Thymus (tissue), 11 donors: ENCODE measurements around the gene SRD5A1. TPM values are rescaled to one million over a fixed set of nuclear protein-coding genes. Genes with fewer than 3 reads are reported as not detected.
A peak's percentile ranks its signal among the peaks of the same experiment; 100 is the strongest.
"Not testable (repeated sequence)": the region's sequence is repeated elsewhere in the genome, so short reads cannot be mapped to it uniquely, and the experiment has no call there.

Experiments used
- DNase-seq, 9 donors: peaks; one replicate each; pipeline ENCODE4 v3.0.0-alpha.2; 2013; ENCODE audit warnings: low spot score in 9 of 9, low read depth in 6 of 9, missing footprints in 1 of 9
- H3K27ac ChIP-seq, 2 donors: one replicate each; pipeline ENCODE4 v1.5.1; 2013; ENCODE audit warnings: control low read depth in 1 of 2, low read depth in 1 of 2, low read length in 1 of 2, mild to moderate bottlenecking in 1 of 2, moderate library complexity in 1 of 2
- H3K27me3 ChIP-seq, 2 donors: one replicate each; pipeline ENCODE4 v1.5.1; 2013; ENCODE audit warnings: low read length in 1 of 2; ENCODE audit not compliant: control insufficient read depth in 2 of 2, insufficient read depth in 1 of 2
- H3K36me3 ChIP-seq, 2 donors: one replicate each; pipeline ENCODE4 v1.5.1; 2013; ENCODE audit warnings: low read length in 1 of 2, mild to moderate bottlenecking in 1 of 2, moderate library complexity in 1 of 2; ENCODE audit not compliant: control insufficient read depth in 2 of 2, insufficient read depth in 2 of 2
- H3K4me1 ChIP-seq, 2 donors: one replicate each; pipeline ENCODE4 v1.5.1; 2013; ENCODE audit warnings: low read length in 2 of 2; ENCODE audit not compliant: control insufficient read depth in 2 of 2, insufficient read depth in 2 of 2
- H3K4me3 ChIP-seq, 2 donors: one replicate each; pipeline ENCODE4 v1.5.1; 2013; ENCODE audit warnings: low read length in 2 of 2, control low read depth in 1 of 2, mild to moderate bottlenecking in 1 of 2
- H3K9me3 ChIP-seq, 2 donors: one replicate each; pipeline ENCODE4 v1.5.1; 2013; ENCODE audit warnings: low read length in 1 of 2, mild to moderate bottlenecking in 1 of 2; ENCODE audit not compliant: control insufficient read depth in 2 of 2, insufficient read depth in 1 of 2
- WGBS: extraction: QIAGEN DNeasy Blood & Tissue Kit; methylation state at CpG from one replicate; pipeline ENCODE4 v1.1.7; 2013; 5-methylcytosine and 5-hydroxymethylcytosine counted together
- polyA plus RNA-seq: library from polyadenylated mRNA; stranded (reverse); fragments of 200-250 nt; gene quantifications from one replicate; pipeline ENCODE4 v1.2.3, GENCODE V29; 2013
- total RNA-seq: library from RNA; stranded (reverse); fragments of 120-200 nt; gene quantifications from one replicate; pipeline ENCODE4 v1.2.4, GENCODE V29; 2013
- donor health status: healthy.

The SRD5A1 gene
- total and polyA plus RNA-seq, 2 donors = 6.9 to 10.2 TPM

DNA sequence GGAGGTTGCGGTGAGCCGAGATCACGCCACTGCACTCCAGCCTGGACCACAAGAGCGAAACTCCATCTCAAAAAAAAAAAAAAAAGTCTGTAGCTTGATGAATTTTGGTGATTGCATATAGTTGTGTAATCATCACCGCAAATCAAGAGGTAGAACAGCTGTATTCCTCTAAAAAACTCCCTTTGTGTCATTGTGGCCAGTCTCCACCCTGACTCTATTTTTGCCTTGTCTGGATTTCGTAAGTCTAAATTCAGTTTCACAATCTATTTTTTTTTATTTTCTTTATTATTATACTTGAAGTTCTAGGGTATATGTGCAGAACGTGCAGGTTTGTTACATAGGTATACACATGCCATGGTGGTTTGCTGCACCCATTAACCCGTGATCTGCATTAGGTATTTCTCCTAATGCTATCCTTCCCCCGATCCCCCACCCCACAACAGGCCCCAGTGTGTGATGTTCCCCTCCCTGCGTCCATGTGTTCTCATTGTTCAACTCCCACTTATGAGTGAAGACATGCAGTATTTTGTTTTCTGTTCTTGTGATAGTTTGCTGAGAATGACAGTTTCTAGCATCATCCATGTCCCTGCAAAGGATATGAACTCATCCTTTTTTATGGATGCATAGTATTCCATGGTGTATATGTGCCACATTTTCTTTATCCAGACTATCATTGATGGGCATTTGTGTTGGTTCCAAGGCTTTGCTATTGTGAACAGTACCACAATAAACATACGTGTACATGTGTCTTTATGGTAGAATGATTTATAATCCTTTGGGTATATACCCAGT lies 12.5 kb downstream of the SRD5A1 start:
- not testable (repeated sequence) for H3K4me3 ChIP-seq, DNase-seq, H3K4me1 ChIP-seq, H3K27ac ChIP-seq, H3K36me3 ChIP-seq, H3K9me3 ChIP-seq, H3K27me3 ChIP-seq
- 95% methylated on average over 11 of the region's 11 CpGs for WGBS

DNA sequence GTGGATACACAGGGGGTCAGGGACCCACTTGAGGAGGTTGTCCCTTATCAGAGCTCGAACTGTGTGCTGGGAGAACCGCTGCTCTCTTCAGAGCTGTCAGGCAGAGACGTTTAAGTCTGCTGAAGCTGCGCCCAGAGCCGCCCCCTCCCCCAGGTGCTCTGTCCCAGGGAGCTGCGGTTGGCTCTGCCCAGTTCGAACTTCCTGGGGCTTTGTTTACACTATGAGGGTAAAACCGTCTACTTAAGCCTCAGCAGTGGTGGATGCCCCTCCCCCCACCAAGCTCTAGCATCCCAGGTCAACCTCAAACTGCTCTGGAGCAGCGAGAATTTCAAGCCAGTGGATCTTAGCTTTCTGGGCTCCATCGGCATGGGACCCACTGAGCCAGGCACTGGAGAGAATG lies 15.9 kb downstream of the SRD5A1 start:
- Histone ChIP-seq H3K36me3 (peaks cover 0 to 4% of the 10 kb centered on the region in 2 donors), H3K4me1 (no peaks in the 10 kb centered on the region), H3K4me3 (no peak overlapping the region), H3K27ac (no peak overlapping the region), H3K27me3 (no peaks in the 10 kb centered on the region), H3K9me3 (peaks cover 0 to 10% of the 10 kb centered on the region in 2 donors)
- DNase-seq = no peak
- 87% methylated on average over 10 of the region's 10 CpGs for WGBS

DNA sequence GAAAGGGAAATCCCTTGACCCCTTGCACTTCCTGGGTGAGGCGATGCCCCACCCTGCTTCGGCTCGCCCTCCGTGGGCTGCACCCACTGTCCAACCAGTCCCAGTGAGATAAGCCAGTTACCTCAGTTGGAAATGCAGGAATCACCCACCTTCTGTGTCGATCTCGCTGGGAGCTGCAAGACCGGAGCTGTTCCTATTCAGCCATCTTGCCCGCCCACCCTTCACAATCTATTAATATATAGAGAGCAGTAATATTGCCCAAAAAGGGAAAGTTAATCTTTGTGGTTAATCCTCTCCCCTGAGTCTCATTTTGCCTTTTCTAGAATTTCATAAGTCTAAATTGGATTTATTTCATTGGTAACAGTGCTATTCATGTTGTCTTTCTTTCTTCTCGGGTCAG lies 16.4 kb downstream of the SRD5A1 start:
- 99% methylated on average over 9 of the region's 9 CpGs for WGBS
- Histone ChIP-seq H3K4me1 (no peaks in the 10 kb centered on the region), H3K27me3 (no peaks in the 10 kb centered on the region), H3K4me3 (no peak overlapping the region), H3K27ac (no peak overlapping the region), H3K36me3 (peaks cover 0 to 4% of the 10 kb centered on the region in 2 donors), H3K9me3 (peaks cover 0 to 10% of the 10 kb centered on the region in 2 donors)
- DNase-seq = no peak

DNA sequence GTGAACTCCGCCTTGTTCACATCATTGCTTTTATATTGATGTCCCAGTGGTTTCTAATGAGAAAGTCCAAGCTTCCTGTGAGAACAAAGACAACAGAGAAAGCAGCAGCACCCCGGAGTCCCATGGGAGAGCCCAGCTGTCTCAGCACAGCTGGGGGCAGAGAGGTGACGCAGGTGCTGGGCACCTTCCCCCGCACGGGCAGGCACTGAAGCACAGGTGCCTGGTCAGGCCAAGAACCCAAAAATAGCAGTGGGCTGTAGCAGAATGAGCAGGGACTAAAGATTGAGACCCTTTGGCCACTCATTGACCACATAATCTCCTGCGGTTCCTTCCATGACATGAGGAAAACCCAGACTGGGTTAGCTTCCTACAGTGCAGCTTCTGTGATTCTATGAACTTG lies 18.8 kb downstream of the SRD5A1 start:
- no peak for DNase-seq
- Histone ChIP-seq H3K9me3 (peaks cover 2 to 10% of the 10 kb centered on the region in 2 donors), H3K27ac (no peak overlapping the region), H3K4me1 (no peaks in the 10 kb centered on the region), H3K27me3 (no peaks in the 10 kb centered on the region), H3K36me3 (peaks cover 7 to 10% of the 10 kb centered on the region in 2 donors), H3K4me3 (no peak overlapping the region)
- WGBS = 92% methylated on average over 6 of the region's 6 CpGs

DNA sequence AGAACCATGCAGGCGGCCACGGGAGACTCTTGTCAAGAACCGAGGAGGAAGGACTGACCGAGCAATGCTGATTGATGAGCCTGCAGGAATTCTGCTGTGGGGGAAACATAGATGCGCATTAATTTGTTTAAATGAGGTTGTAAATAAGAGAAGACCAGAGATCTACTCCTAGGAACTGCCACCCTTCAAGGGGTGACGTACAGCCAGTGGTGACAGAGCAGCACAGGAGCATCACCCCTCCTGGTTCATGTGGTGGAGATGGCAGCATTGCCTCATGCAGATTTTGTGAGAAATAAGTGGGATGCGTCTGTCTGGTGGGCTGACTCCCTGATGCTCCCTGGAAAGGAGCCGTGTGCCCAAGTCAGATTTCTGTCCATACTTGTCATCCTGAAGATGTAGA lies 22.2 kb downstream of the SRD5A1 start:
- peaks cover 14 to 15% of the 10 kb centered on the region in 2 donors for H3K36me3 ChIP-seq
- WGBS = 97% methylated on average over 8 of the region's 8 CpGs

DNA sequence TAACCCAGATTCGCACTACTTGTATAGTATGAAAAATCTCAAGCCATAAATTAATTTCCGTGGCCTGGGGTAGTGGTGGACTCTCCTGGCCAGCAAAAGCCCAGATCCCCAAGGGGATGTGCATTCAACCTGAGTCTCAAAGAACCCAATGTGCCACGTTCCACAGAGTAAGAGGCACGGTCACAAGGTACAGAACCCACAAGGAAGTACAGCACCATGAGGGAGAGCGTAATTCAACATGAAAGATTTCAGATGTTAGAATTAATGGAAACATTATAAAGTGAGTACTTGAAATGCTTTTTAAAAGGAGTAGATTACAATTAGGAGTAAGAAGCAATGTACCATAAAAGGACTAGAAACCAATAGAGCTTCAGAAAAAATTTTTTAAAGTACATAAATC lies 23.4 kb downstream of the SRD5A1 start:
- Histone ChIP-seq H3K4me1 (peaks cover 0 to 3% of the 10 kb centered on the region in 2 donors), H3K36me3 (peaks cover 14 to 15% of the 10 kb centered on the region in 2 donors), H3K27me3 (no peaks in the 10 kb centered on the region), H3K9me3 (peaks cover 2 to 4% of the 10 kb centered on the region in 2 donors), H3K27ac (no peak overlapping the region), H3K4me3 (no peak overlapping the region)
- WGBS = 97% methylated on average over 5 of the region's 5 CpGs
- peak in 1 of 9 donors; percentile 11 for DNase-seq

More for the DNA sequence above, 22.2 kb downstream of the SRD5A1 start:
- Histone ChIP-seq H3K4me3 (no peak overlapping the region), H3K9me3 (peaks cover 2 to 3% of the 10 kb centered on the region in 2 donors), H3K27ac (no peak overlapping the region), H3K27me3 (no peaks in the 10 kb centered on the region), H3K4me1 (no peaks in the 10 kb centered on the region)
- no peak for DNase-seq

DNA sequence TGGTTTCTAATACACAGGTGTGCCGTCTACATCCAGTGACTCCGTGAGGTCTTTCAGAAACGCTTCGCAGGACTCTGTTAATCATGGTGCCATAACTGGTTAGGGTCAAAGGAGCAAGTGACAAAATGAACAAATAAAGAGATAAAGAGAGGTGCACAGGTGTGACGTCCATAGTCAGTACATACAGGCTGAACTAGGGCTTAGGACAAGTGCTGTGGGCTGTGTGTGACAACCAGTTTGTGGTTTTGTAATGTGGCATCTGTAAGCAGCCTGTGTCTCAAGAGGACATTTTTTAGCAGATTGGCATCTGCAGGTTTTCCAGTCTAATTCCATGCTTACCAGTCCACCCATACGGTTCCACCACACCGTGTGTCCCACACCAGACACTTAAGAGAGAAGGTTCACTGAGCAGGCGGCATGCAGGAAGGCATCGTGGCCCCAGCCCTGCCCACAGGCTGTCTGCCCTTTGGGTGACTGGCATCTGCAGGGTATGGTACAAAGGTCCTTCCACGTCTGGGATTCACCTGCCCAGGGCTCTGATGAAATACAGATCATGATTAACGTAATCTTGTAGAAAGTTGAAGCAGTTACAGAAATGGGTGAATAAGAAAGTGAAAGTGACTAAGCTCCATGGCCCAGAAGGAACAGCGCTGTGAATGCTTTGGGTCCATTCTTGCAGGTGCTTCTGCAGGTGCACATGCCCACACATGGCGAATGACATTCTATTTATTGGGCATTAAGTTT lies 26.9 kb downstream of the SRD5A1 start:
- Histone ChIP-seq H3K27ac (peak overlapping the region in 1 of 2 donors; percentile 2), H3K36me3 (peaks cover 11 to 14% of the 10 kb centered on the region in 2 donors), H3K9me3 (peaks cover 2 to 8% of the 10 kb centered on the region in 2 donors), H3K4me1 (peaks cover 0 to 3% of the 10 kb centered on the region in 2 donors), H3K4me3 (no peak overlapping the region), H3K27me3 (no peaks in the 10 kb centered on the region)
- 85% methylated on average over 13 of the region's 13 CpGs for WGBS
- peak in 1 of 9 donors; percentile 32 for DNase-seq

DNA sequence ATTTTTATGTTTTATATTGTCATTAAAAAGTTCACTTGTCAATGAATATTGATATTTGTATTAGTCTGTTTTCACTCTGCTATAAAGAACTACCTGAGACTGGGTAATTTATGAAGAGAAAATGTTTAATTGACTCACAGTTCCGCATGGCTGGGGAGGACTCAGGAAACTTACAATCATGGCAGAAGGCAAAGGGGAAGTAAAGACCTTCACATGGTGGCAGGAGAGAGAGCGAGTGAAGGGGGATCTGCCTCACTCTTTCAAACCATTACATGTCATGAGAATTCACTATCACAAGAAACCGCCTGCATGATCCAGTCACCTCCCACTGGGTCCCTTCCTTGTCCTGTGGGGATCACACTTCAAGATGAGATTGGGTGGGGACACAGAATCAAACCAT lies 27.4 kb downstream of the SRD5A1 start:
- Histone ChIP-seq H3K27me3 (no peaks in the 10 kb centered on the region), H3K36me3 (peaks cover 11 to 14% of the 10 kb centered on the region in 2 donors), H3K4me1 (peaks cover 0 to 3% of the 10 kb centered on the region in 2 donors), H3K9me3 (peaks cover 2 to 8% of the 10 kb centered on the region in 2 donors), H3K4me3 (no peak overlapping the region), H3K27ac (no peak overlapping the region)
- 94% methylated on average over 3 of the region's 3 CpGs for WGBS
- DNase-seq = no peak

DNA sequence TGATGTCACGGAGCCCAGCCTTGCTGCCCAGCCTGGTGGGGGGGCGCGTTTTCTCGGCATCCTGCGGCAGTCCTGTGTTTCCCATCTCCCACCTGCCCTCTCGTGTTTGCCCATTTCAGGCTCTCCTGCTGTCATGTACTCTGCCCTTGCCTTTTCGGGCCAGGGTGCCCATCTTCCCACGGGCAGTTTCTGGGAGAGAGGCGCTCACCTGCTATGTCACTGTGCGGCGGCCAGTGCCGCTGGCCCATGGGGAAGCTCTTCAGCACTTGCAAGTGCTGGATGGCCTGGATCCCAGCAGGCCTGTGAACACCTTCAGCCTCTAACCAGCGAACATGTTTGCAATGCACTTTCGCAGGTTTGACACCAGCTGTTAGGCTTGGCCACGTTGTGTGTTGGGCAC lies 33.5 kb downstream of the SRD5A1 start:
- no peak for DNase-seq
- no peak overlapping the region for H3K27ac ChIP-seq
- no peaks in the 10 kb centered on the region for H3K4me1 ChIP-seq
- no peaks in the 10 kb centered on the region for H3K36me3 ChIP-seq
- no peak overlapping the region for H3K4me3 ChIP-seq
- 95% methylated on average over 15 of the region's 15 CpGs for WGBS
- no peaks in the 10 kb centered on the region for H3K27me3 ChIP-seq
- peaks cover 0 to 3% of the 10 kb centered on the region in 2 donors for H3K9me3 ChIP-seq
